Fibroblast of lung (primary cell): ENCODE measurements around the gene CNN2. TPM values are rescaled to one million over a fixed set of nuclear protein-coding genes. Genes with fewer than 3 reads are reported as not detected.
"Not testable (repeated sequence)": the region's sequence is repeated elsewhere in the genome, so short reads cannot be mapped to it uniquely, and the experiment has no call there.

Experiments
- DNase-seq, 2 donors: peaks; one replicate each; pipeline versions ENCODE4 v3.0.0 to v3.0.0-alpha.2; 2010; ENCODE audit warnings: low read depth in 2 of 2
- H2AFZ ChIP-seq: 2 replicates; pipeline ENCODE4 v1.5.1; 2012; ENCODE audit warnings: low read length, control low read depth, inconsistent platforms
- H3K27ac ChIP-seq: 2 replicates; pipeline ENCODE4 v1.5.1; 2011; ENCODE audit warnings: low read length, control low read depth; ENCODE audit not compliant: insufficient read depth
- H3K27me3 ChIP-seq: 2 replicates; pipeline ENCODE4 v1.5.1; 2011; ENCODE audit warnings: mild to moderate bottlenecking, low read length; ENCODE audit not compliant: control insufficient read depth, insufficient read depth
- H3K36me3 ChIP-seq: 2 replicates; pipeline ENCODE4 v1.5.1; 2011; ENCODE audit warnings: low read length; ENCODE audit not compliant: control insufficient read depth, insufficient read depth
- H3K4me1 ChIP-seq: 2 replicates; pipeline ENCODE4 v1.5.1; 2011; ENCODE audit warnings: low read length; ENCODE audit not compliant: control insufficient read depth, insufficient read depth; ENCODE audit errors: extremely low read depth
- H3K4me2 ChIP-seq: 2 replicates; pipeline ENCODE4 v1.5.1; 2011; ENCODE audit warnings: low read length, control low read depth; ENCODE audit not compliant: insufficient read depth; ENCODE audit errors: extremely low read depth
- H3K4me3 ChIP-seq, 4 experiments: fragments of 200-600 bp in 1 of 4; sonication (generic) in 1 of 4; replicated peaks in 1 of 4; 2 replicates each; pipeline ENCODE4 v1.5.1; 2011 to 2016; ENCODE audit warnings: low read length in 4 of 4, low read depth in 3 of 4, mild to moderate bottlenecking in 3 of 4, control low read depth in 2 of 4, inconsistent platforms in 1 of 4, mixed read lengths in 1 of 4; ENCODE audit not compliant: insufficient read depth in 1 of 4; ENCODE audit errors: control extremely low read depth in 1 of 4
- H3K79me2 ChIP-seq: 2 replicates; pipeline ENCODE4 v1.5.1; 2012; ENCODE audit warnings: mild to moderate bottlenecking, low read length, inconsistent platforms; ENCODE audit not compliant: control insufficient read depth, insufficient read depth
- H3K9ac ChIP-seq: 2 replicates; pipeline ENCODE4 v1.5.1; 2011; ENCODE audit warnings: mild to moderate bottlenecking, low read length, control low read depth; ENCODE audit not compliant: insufficient read depth
- H3K9me3 ChIP-seq: 2 replicates; pipeline ENCODE4 v1.5.1; 2012; ENCODE audit warnings: low read depth, low read length; ENCODE audit not compliant: control insufficient read depth, insufficient read depth
- H4K20me1 ChIP-seq: 2 replicates; pipeline ENCODE4 v1.5.1; 2011; ENCODE audit warnings: low read length; ENCODE audit not compliant: control insufficient read depth, insufficient read depth; ENCODE audit errors: extremely low read depth
- EZH2 ChIP-seq: IDR thresholded peaks from 2 replicates; pipeline ENCODE4 v1.5.1; 2012; ENCODE audit warnings: low read length, control low read depth, mild to moderate bottlenecking; ENCODE audit errors: missing control alignments
- polyA plus RNA-seq, 2 donors: library from polyadenylated mRNA; depleted of rRNA in 1 of 2; stranded (reverse) in 1 of 2; unstranded in 1 of 2; fragments of >200 nt; gene quantifications; 2 replicates each; pipeline ENCODE4 v1.2.1, GENCODE V29; 2011 to 2012; ENCODE audit warnings: missing spikeins in 1 of 2
- total RNA-seq: library from RNA; depleted of rRNA; stranded (reverse); fragments of >200 nt; gene quantifications from 2 replicates; pipeline ENCODE4 v1.2.1, GENCODE V29; 2014
- TF ChIP-seq, protein P1 (sequence below), 2 donors: IDR thresholded peaks in 1 of 2; conservative IDR thresholded peaks in 1 of 2; 1 replicate in 1 of 2; 2 replicates in 1 of 2; pipeline ENCODE4 v1.5.1; 2011 to 2012; ENCODE audit warnings: low read length in 2 of 2, control low read depth in 1 of 2, inconsistent platforms in 1 of 2, low read depth in 1 of 2, mild to moderate bottlenecking in 1 of 2

CNN2 gene
- total and polyA plus RNA-seq, 2 donors (not counting 1 experiment from before 2014, with no cell fraction given): 194 to 473 TPM

DNA sequence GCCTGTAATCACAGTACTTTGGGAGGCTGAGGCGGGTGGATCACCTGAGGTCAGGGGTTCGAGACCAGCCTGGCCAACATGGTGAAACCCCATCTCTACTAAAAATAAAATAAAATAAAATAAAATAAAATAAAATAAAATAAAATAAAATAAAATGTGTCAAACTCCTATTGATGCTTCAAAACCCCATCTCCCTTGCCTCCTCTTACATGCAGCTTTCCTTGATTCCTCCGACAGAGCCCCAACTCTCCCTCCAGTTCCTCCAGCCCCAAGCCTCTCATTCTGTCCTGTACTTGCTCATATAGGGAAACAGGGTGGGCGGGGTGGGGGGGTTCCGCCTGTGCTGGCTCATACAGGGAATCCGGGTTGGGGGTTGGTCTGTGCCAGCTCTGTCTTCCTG is 1.3 kb upstream of the CNN2 start:
- H3K4me1 ChIP-seq: peaks cover 10% of the 10 kb centered on the region
- H3K36me3 ChIP-seq: not testable (repeated sequence)

GRCh38 chr19:1026783-1027649 is 608 bp downstream of the CNN2 start:
- peaks cover 10% of the 10 kb centered on the region for H3K36me3 ChIP-seq
- H3K9me3 ChIP-seq: no peaks in the 10 kb centered on the region
- DNase-seq: no peak
- peak overlapping the region; percentile 76 for H3K9ac ChIP-seq
- no peaks in the 10 kb centered on the region for H3K27me3 ChIP-seq
- peak overlapping the region; percentile 95 for H3K27ac ChIP-seq
- TF ChIP-seq, protein P1, sequence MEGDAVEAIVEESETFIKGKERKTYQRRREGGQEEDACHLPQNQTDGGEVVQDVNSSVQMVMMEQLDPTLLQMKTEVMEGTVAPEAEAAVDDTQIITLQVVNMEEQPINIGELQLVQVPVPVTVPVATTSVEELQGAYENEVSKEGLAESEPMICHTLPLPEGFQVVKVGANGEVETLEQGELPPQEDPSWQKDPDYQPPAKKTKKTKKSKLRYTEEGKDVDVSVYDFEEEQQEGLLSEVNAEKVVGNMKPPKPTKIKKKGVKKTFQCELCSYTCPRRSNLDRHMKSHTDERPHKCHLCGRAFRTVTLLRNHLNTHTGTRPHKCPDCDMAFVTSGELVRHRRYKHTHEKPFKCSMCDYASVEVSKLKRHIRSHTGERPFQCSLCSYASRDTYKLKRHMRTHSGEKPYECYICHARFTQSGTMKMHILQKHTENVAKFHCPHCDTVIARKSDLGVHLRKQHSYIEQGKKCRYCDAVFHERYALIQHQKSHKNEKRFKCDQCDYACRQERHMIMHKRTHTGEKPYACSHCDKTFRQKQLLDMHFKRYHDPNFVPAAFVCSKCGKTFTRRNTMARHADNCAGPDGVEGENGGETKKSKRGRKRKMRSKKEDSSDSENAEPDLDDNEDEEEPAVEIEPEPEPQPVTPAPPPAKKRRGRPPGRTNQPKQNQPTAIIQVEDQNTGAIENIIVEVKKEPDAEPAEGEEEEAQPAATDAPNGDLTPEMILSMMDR (conservative IDR thresholded peaks at IDR 0.05 in 1 of 2, IDR thresholded peaks at IDR 0.05 in 1 of 2; ENCODE audit: low read depth in 1 of 2, low read length in 2 of 2): no peak
- no peak for TF ChIP-seq EZH2
- H3K4me3 ChIP-seq: peak overlapping the region; percentile 76 to 97 (median 88)
- no peaks in the 10 kb centered on the region for H4K20me1 ChIP-seq
- no peak overlapping the region for H2AFZ ChIP-seq
- peaks cover 10% of the 10 kb centered on the region for H3K4me1 ChIP-seq
- peaks cover 45% of the 10 kb centered on the region for H3K79me2 ChIP-seq
- peak overlapping the region; percentile 93 for H3K4me2 ChIP-seq

More for the DNA sequence above, 1.3 kb upstream of the CNN2 start:
- not testable (repeated sequence) for H3K27me3 ChIP-seq, DNase-seq, H2AFZ ChIP-seq, H3K4me3 ChIP-seq, H3K9me3 ChIP-seq, H3K27ac ChIP-seq, H3K4me2 ChIP-seq, H3K9ac ChIP-seq, H4K20me1 ChIP-seq
- peaks cover 43% of the 10 kb centered on the region for H3K79me2 ChIP-seq

DNA sequence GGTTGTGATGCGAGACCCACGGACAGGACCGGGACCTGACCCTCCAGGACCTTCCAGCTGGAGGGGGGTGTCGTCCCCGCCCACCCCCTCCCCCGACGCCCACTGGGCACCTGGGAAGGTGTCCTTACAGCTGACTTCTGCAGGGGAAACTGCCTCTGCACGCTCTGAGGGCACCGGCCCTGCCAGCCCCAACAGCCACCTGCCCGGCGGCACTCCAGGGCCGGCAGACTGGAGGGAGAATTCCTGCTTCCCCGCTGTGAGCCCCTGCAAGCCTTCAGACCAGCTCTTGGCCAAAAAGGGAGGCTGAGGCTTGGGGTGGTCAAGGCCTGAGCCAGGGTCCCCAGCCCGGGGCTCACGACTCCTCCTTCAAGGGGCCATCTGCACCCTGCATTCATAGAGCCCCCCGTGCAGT is 1.2 kb downstream of the CNN2 start:
- H3K9ac ChIP-seq: peak overlapping the region; percentile 76
- H3K36me3 ChIP-seq: peaks cover 16% of the 10 kb centered on the region
- H4K20me1 ChIP-seq: no peaks in the 10 kb centered on the region
- H3K79me2 ChIP-seq: peaks cover 51% of the 10 kb centered on the region
- peaks cover 10% of the 10 kb centered on the region for H3K4me1 ChIP-seq
- no peak for TF ChIP-seq EZH2
- TF ChIP-seq, protein P1 (conservative IDR thresholded peaks at IDR 0.05 in 1 of 2, IDR thresholded peaks at IDR 0.05 in 1 of 2; ENCODE audit: low read depth in 1 of 2, low read length in 2 of 2): no peak
- H3K27ac ChIP-seq: peak overlapping the region; percentile 95
- DNase-seq: no peak
- H2AFZ ChIP-seq: no peak overlapping the region
- H3K4me2 ChIP-seq: peak overlapping the region; percentile 93
- no peaks in the 10 kb centered on the region for H3K27me3 ChIP-seq
- peak overlapping the region; percentile 76 to 97 (median 88) for H3K4me3 ChIP-seq
- H3K9me3 ChIP-seq: no peaks in the 10 kb centered on the region
